Measurements from ENCODE around the gene RYR1.
"Not testable (repeated sequence)": the region's sequence is repeated elsewhere in the genome, so short reads cannot be mapped to it uniquely, and the experiment has no call there.

The RYR1 gene

GRCh38 chr19:38588041-38588440 is 154.6 kb downstream of the RYR1 start:
- Mint-ChIP-seq H3K36me3 (ENCODE audit: low read depth) (peaks cover 5% of the 10 kb centered on the region), H3K4me1 (no peaks in the 10 kb centered on the region), H3K4me3 (no peak overlapping the region), H3K9me3 (no peaks in the 10 kb centered on the region), H3K27me3 (ENCODE audit: low read depth, poor library complexity) (peaks cover 2% of the 10 kb centered on the region), H3K27ac (no peak overlapping the region)
- no peak for DNase-seq
- no peak for TF ChIP-seq CTCF (IDR thresholded peaks at IDR 0.05)

- H3K9me3 Mint-ChIP-seq = no peaks in the 10 kb centered on the region
These were observed 159.4 kb downstream of the RYR1 start for GRCh38 chr19:38592940-38593339.

GRCh38 chr19:38596057-38596981 is 162.8 kb downstream of the RYR1 start:
- Mint-ChIP-seq H3K27ac (no peak overlapping the region), H3K4me1 (peaks cover 12% of the 10 kb centered on the region), H3K4me3 (peak overlapping the region; percentile 83), H3K36me3 (ENCODE audit: low read depth) (no peaks in the 10 kb centered on the region), H3K9me3 (no peaks in the 10 kb centered on the region), H3K27me3 (ENCODE audit: low read depth, poor library complexity) (peaks cover 16% of the 10 kb centered on the region)
- DNase-seq = peak; percentile 95
- no peak for TF ChIP-seq CTCF (IDR thresholded peaks at IDR 0.05)

More at GRCh38 chr19:38592940-38593339, 159.4 kb downstream of the RYR1 start:
- Mint-ChIP-seq H3K27ac (no peak overlapping the region), H3K4me1 (peaks cover 12% of the 10 kb centered on the region), H3K36me3 (ENCODE audit: low read depth) (no peaks in the 10 kb centered on the region), H3K27me3 (ENCODE audit: low read depth, poor library complexity) (peaks cover 8% of the 10 kb centered on the region), H3K4me3 (no peak overlapping the region)
- TF ChIP-seq CTCF (IDR thresholded peaks at IDR 0.05) = no peak
- DNase-seq = no peak

DNA sequence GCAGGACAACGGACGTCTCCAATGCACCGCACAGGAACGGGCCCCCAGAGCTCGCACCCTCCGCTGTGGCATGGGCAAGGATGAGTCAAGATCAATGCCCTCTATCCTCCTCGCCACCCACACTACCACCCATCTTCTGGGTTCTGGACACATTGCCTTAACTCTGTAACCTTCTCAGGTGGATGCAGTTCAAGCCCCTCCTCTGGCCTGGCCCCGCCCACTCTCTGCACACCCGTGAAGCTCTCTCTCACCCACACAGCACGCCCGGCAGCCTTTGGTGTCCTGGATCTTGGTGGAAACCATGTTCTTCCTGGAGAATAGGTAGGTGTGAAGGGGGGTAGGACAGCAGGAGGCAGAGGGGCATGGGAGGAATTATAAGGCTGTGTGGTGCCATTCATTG is 163.6 kb downstream of the RYR1 start:
- peak; percentile 16 for DNase-seq
- H3K27ac Mint-ChIP-seq = no peak overlapping the region
- peaks cover 12% of the 10 kb centered on the region for H3K4me1 Mint-ChIP-seq
- peaks cover 16% of the 10 kb centered on the region for H3K27me3 Mint-ChIP-seq (ENCODE audit: low read depth, poor library complexity)
- no peak for TF ChIP-seq CTCF (IDR thresholded peaks at IDR 0.05)
- H3K36me3 Mint-ChIP-seq (ENCODE audit: low read depth) = no peaks in the 10 kb centered on the region
- no peaks in the 10 kb centered on the region for H3K9me3 Mint-ChIP-seq
- peak overlapping the region; percentile 8 for H3K4me3 Mint-ChIP-seq

- H3K36me3 Mint-ChIP-seq (ENCODE audit: low read depth) = no peaks in the 10 kb centered on the region
- H3K9me3 Mint-ChIP-seq = no peaks in the 10 kb centered on the region
- no peak for TF ChIP-seq CTCF (IDR thresholded peaks at IDR 0.05)
- DNase-seq = no peak
- H3K4me1 Mint-ChIP-seq = peaks cover 12% of the 10 kb centered on the region
- H3K27me3 Mint-ChIP-seq (ENCODE audit: low read depth, poor library complexity) = peaks cover 13% of the 10 kb centered on the region
- H3K27ac Mint-ChIP-seq = no peak overlapping the region
- no peak overlapping the region for H3K4me3 Mint-ChIP-seq
These were observed 166.2 kb downstream of the RYR1 start for GRCh38 chr19:38599722-38600121.

GRCh38 chr19:38602856-38603255 is 169.4 kb downstream of the RYR1 start:
- not testable (repeated sequence) for H3K9me3 Mint-ChIP-seq; H3K36me3 Mint-ChIP-seq (ENCODE audit: low read depth); H3K4me1 Mint-ChIP-seq; H3K4me3 Mint-ChIP-seq; H3K27ac Mint-ChIP-seq; DNase-seq
- H3K27me3 Mint-ChIP-seq (ENCODE audit: low read depth, poor library complexity) = peaks cover 18% of the 10 kb centered on the region

Data from nephron progenitor cell (in vitro differentiated cells).